AG20443 (cell line): ENCODE results near the gene FOSL1.

Experiments
- DNase-seq: peaks from one replicate; pipeline ENCODE4 v3.0.0; 2012; ENCODE audit warnings: low spot score, mixed read lengths

FOSL1 gene

DNA sequence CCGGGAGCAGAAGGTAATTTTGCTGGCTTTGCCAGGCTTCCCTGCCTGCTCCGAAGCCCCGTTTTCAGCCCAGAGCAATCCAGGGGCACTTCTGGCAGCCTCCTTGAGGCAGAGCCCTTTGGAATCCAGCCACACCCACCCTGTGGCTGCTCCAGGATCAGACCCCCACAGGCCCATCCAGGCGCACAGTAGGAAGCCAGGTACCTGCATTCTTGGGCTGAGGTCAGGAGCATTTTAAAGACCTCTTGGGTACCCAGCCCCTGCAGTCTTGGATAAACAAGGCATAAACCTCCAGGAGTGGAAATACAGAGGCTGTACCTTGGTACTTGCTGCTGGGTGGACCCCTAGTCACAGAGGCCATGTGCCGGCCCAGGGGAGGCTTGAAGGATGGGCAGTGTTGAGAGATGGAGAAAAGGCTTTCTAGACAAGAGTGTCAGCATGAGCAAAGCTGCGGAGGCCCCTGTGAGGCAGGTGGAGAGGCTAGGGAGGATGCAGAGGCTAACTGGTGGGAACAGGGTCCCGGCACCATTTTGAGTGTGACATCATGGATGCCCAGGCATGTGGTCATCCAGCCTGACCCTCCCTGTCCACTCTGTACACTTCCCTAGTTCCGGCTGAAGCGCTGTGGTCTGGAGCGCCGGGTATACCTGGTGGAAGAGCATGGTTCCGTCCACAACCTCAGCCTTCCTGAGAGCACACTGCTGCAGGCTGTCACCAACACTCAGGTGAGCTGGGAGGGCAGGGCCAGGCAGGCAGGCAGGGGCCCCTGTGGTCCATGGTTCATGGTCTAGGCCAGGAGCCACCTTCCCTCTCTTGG, 36.1 kb downstream of the FOSL1 start:
- DNase-seq = no peak

DNA sequence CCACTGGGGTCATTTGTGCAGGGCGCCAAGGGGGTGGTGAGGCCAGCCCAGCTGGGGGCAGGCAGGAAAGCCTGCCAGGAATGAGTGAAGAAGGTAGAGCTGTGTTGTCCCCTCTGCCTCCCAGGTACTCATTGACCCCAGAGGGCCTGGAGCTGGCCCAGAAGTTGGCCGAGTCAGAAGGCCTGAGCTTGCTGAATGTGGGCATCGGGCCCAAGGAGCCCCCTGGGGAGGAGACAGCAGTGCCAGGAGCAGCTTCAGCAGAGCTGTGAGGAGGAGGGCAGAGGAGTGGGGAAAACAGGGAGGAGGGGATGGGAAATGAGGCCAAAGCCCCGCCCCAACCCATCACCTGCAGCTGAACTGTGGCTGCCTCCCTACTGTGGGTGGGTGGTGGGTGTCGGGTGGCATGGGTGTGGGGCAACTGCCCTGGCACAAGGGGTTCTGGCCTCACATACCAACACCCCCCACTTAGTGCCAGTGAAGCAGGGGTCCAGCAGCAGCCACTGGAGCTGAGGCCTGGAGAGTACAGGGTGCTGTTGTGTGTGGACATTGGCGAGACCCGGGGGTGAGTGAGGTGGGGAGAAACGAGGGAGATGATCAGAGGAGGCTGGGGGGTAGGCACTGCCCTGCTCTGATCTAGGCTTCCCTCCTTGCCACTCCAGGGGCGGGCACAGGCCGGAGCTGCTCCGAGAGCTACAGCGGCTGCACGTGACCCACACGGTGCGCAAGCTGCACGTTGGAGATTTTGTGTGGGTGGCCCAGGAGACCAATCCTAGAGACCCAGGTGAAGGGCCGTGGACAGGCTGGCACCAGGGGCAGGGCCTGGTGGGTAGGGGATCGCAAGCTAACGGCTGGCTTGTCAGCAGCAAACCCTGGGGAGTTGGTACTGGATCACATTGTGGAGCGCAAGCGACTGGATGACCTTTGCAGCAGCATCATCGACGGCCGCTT, 37.0 kb downstream of the FOSL1 start:
- DNase-seq = no peak

DNA sequence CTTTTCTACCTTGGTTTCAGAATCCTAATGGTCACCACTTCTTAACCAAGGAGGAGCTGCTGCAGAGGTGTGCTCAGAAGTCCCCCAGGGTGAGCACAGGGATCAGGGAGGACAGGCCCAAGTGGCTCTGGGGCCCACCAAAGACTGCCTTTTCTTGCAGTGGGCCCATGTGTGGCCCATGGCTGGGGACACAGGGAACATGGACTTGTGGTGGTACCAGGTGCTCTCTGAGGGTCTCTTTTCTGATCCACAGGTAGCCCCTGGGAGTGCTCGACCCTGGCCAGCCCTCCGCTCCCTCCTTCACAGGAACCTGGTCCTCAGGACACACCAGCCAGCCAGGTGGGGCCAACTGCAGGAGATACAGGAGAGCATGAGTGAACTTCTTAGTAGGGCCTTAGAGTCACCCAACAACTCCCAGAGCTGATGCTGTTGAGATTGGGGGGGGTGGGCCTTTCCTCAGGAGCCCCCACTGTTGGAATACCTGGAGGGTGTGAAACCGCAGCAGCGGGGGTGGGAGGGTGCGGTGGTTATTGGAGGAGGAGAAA, 37.9 kb downstream of the FOSL1 start:
- DNase-seq = no peak

DNA sequence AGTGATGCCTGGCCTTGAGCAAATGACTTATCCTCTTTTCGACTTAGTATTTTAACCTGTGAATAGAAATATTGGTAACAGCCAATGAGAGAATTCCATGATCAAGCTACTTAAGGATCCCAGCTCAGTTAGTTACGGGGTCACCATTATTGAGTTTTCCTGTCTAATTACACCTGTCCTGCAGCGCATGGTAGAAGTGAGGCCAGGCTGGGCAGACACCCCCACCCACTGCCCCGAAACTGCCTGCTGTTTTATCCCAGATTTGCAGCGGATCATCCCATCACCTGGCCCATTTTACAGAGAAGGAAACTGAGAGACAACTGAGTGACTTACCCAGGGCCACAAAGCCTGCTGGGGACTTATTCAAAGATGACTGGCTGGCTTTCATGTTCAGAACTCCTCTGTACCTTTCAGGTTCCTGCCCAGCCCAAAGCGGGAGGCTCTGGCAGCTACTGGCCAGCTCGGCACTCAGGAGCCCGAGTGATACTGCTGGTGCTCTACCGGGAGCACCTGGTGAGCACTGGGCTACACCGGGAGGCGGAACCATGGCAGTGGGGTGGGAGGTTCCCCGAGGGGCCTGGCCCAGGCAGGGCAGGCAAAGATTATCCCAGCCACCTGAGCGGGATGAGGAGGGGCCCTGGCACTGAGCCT, 38.5 kb downstream of the FOSL1 start:
- DNase-seq = no peak

DNA sequence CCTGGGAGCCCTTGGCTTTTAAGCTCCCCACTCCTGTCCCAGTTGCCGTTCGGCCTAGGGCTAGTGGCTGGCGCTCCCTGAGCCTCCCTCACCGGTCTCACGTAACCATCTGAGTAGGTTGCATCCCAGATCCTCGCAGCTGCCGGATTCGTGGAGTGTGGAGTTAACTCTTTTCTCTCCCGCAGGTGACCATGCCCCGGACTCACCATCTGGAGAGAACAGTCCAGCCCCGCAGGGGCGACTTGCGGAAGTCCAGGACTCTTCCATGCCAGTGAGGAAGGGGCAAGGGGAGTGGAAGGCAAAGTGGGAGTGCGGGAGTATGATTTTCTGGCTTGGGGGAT, 39.1 kb downstream of the FOSL1 start:
- no peak for DNase-seq

DNA sequence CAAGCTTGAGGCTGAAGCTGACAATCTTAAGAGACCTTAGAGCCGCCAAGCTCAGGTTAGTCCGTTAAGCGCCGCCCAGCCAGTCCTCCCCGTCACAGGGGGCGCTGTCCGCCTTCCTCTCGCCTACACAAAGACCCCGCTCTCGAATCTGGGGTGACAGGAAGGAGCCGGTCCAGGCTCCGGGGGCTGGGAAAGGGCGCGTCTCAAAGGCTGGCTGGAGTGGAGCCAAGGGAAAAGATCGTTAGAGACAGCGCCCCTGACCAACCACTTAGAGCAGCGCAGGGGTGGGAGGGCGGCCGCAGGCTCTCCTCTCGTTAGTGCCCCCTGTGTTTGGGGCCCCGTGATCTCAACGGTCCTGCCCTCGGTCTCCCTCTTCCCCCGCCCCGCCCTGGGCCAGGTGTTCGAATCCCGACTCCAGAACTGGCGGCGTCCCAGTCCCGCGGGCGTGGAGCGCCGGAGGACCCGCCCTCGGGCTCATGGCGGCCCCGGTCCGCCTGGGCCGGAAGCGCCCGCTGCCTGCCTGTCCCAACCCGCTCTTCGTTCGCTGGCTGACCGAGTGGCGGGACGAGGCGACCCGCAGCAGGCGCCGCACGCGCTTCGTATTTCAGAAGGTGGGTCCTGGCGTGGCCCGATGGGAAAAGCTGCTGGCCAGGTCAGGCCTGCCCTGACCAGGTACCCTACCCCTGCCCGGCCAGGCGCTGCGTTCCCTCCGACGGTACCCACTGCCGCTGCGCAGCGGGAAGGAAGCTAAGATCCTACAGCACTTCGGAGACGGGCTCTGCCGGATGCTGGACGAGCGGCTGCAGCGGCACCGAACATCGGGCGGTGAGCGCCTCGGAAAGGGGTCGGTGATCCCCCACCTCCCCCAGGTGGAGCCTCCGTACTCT, 39.7 kb downstream of the FOSL1 start, which contains the start of gene MUS81:
TSS of gene MUS81 (plus strand) at position 156 of the 887 bp plus-strand sequence. CDS start at position 477, 321 bp downstream.
- DNase-seq = peak; percentile 89

DNA sequence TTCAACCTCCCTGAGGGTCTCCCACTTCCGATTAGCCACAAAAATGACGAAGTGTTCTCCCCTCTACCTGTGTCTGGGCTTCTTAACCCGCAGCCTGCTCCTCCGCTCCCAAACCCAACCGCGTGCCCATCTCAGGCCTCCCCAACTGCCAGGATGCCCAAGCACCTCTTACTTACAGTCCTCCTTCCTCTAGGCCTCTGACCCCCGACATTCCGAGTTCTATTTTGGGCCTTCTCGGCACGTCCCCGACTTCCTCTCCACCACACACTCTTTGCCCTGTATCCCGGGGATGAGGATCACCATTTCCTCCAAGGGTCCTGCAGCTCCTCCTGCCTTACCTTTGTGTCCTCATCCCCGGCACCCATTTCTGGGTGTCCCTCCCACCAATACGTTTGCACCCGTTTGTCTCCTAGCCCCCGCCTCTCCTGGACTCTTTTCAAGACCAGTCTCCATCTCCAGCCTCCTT, 40.3 kb downstream of the FOSL1 start:
- DNase-seq = no peak

DNA sequence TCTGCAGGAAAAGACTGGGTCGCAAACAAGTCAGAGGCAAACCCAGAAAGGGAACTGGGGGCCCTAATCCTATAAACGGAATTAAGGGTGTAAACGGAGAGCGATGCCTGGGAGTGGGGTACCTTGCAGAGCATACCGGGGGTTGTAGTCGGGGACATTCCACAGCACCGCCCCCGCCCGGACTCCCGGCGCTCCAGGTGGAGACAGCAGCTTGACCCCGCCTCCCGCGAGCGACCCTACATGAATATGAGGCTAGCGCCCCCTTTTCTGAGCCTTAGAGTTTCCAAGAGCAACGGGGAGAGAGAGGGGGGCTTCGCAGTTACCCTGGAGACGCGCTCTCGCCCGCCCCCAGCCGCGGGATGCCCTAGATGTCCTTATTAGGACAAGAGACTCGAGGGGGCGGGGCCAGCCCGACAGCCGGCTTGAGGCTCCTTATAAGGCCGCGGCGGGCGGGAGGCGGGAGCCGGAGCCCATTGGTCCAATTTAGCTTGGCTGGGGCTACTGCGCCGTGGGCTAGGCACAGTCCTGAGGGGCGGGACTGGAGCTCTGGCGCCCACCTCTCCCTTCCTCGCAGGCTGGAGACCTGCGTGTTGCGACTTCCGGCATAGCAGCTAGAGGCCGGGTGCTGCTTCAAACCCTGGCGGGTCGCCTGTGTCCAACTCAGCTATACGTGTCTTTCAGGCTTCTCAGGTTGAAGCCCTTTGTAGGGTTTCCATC, 40.9 kb downstream of the FOSL1 start:
- peak; percentile 93 for DNase-seq

DNA sequence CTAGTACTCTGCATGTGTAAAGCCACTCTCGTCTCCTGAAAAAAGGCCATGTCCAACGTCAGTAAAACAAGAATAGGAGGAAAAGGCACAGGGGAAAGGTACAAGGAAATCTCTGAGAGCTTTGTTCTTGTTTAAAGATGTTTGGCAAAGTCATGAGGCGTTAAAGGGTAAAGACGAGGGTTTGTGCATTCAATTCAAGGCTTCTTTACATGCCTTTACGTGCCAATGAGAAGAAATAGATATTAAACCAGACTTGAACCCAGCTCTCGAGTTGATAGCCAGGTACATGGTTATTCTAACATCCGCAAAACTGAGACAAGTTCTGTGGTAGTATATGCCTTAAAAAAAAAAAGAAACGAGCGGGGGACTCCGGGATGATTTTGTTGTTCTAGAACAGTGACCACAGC, 41.5 kb downstream of the FOSL1 start:
- no peak for DNase-seq

DNA sequence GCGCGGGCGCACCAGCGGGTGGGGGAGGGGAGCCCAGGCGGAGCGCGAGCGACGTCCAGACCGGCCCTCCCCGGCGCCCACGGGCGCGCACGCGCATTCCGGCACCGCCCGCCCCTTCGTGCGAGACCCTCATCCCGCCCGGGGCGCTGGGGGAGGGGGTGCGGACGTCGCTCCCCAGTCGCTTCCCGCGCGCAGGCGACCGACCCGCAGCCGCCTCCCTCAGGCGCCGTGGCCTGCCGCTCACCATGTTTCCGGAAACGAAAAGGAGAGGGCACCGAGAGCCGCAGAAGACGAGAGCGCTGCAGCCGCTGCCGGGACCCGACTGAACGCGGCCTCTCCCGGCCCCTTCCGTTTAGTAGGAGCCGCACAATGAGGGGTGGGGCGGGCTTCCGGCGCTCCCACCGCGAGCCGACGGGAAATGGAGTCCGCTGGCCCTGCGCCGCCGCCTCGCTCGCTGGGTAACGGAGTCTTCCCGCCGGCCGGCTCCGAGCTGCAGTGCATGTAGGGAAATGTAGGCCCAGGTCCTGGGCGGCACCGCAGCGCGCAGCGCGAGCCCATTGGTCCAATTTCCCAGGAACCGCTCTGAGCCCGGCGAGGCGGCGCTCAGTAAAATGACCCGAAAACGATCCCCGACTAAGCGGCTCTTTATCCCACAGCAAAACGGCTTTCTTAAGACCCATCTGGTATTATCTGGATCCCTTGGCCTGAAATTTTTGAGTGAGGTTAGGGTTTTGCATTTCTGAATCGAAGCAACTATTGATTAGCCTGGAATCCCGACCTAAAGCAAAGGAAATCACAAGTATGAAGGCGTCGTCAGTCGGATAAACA, 42.1 kb downstream of the FOSL1 start, which contains the start of gene CFL1:
TSS of gene CFL1 (minus strand) at position 328 of the 828 bp plus-strand sequence. CDS start at position 247, 81 bp downstream.
- DNase-seq = peak; percentile 92

DNA sequence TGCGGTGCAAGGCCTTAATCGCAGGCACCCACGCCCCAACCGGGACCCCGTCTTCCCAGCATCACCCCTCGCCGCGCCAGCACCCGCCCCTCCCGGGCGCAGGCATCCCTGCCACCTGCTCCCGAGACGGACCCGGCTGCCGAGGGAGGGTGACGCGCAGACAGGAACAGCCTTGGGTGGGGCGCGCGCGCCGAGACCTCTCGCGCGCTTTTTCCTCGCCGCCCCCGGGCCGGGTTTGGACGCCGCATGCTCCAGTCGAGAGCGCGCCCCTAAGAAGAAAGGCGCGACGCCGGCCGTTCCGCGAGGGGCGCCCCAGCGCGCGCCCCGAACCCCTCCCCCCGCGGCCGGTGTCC, 42.7 kb downstream of the FOSL1 start:
- DNase-seq = no peak

DNA sequence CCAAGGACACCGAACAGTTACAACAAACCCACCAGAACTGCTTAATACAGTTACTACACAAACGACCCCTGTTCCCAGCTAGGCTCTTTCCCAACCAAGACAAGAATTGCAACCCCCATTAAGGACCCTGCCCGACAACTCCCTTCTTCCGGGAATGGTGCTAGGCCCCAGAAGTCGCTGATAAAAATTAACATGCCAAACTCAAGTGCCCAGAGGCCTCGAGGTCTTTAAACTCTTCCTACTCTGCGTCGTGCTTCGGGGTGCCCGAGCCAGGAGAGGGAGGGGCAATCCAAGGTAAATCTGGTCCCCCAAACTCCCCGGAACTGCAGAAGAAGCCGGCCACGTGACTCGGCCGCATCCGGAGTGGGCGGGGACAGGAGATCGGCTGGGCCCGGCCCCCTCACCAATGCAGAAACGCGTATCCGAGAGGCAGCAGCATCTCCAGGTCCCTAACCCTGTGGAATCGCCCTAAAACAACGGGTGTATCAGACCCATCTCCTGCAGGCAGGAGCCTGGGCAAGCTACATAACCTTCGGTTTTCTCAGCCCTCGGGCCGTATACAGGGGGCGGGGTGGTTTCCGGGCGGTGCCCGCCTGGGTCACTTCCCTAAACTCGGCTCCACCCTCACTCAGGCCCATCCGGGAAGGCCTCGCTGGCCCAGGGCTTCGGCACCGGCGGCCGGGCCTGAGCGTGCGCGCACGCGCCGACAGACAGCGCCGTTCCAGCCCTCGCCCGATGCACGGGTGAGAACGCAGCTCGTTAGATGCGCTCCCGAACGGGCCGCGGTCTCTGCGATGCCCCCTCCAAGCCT, 43.3 kb downstream of the FOSL1 start:
- peak; percentile 83 for DNase-seq

DNA sequence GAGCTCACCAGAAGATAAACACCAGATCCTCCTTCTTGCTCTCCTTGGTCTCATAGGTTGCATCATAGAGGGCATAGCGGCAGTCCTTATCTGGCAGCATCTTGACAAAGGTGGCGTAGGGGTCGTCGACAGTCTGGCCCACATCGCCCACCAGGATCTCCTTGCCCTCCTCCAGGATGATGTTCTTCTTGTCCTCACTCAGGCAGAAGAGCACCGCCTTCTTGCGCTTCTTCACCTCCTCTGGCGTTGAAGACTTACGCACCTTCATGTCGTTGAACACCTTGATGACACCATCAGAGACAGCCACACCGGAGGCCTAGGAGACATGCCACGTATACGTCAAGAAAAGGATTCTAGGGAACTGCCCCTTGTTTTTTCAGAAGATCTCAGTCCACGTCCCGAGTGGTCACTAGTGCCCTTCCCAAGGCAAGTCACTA, 44.2 kb downstream of the FOSL1 start:
- DNase-seq = no peak

DNA sequence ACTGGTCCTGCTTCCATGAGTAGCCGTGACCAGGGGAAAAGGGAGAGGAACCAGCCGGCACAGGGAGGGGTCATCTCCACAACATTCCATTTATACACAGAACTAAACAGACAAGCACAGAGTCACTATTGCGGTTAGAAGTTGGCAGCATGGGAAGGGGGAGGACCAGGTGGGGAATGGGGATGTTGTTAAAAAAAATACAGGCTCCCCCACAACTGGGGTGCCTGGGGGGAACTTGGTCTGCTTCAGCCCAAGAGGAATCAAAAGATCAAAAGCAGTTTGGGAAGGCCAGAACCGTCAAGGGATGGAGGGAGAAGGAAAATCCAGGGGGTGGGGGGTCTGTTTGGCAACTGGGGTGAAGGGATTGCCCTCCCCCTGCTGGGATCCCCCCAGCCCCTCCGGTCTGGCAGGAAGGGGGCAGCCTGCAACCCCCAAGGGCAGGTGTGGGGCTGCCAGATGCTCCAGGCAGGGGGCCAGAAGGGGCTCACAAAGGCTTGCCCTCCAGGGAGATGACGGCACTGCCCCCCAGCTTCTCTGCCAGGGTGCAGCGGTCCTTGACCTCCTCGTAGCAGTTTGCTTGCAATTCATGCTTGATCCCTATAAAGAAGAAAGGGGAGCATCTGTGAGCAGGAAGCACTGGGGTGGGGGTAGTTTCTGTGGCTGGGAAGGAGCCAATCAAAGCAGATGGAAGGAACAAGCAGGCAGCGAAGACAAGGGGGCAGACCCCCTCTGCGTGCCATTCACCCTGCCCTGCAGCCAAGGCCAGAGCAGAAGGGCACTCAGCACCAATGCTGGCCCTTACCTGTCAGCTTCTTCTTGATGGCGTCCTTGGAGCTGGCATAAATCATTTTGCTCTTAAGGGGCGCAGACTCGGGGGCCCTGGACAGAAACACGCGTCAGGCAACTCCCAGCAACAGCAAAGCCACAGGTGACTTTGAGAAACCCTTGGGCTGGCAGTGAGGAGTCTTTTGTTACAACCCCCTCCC, 45.0 kb downstream of the FOSL1 start:
- no peak for DNase-seq

DNA sequence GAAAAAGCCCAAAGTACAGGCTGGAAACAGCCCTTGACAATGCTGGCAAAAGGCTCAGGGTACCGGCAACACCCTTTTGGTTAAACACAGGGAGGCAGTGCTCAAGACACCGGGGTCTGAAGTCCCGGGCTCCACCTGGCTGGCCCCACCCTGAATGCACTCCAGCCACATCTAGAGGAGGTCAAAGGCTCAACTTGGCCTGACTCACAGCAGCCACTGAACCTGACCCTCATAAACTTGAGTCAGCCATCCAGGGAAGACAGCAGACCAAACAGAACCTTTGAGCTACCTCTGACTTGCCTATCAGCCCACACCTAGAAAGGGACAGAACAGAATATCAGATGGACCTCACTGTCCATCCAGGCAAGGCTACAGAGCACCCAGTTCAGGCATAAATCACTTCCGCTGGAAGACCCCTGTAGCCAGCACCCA, 46.0 kb downstream of the FOSL1 start:
- DNase-seq = no peak

DNA sequence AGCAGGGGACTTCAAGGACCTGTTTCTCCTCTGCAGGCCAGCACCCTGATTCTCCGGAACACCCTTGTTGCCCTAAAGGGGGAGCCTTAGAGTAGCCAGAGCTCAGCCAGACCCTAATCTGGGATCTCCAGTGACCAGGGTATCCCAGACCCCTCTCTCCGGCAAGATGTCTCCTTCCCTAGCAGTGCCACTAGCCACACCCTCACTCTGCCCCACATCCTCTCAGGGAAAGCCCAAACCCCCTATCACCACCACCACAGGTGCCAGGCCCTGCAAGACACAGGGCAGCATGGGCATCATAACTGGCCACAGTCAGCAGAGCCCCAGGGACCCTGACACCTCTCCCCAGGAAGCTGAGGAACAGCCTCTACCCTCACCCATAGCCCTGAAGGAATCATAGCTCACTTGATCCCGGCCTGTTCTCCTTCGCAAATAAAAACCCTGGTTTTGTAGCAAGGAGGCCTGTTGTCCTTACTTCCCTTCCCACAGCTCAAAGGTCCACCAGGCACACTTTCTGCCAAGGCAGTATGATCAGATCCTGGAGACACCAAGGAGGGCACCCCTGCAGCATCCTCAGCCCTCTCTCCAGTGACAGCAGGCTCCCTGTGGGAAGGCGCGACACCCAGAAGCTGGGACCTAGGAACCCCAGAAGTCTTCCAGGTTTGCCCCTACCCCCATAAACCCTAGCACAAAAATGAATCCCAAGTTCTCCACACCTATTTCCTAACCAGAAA, 46.8 kb downstream of the FOSL1 start:
- no peak for DNase-seq
